ENCODE data around the gene CASS4. TPM values are rescaled to one million over a fixed set of nuclear protein-coding genes. Genes with fewer than 3 reads are reported as not detected.

Gene CASS4
- total RNA-seq, 2 donors from 2014 or later = 0.59 to 1.2 TPM

DNA sequence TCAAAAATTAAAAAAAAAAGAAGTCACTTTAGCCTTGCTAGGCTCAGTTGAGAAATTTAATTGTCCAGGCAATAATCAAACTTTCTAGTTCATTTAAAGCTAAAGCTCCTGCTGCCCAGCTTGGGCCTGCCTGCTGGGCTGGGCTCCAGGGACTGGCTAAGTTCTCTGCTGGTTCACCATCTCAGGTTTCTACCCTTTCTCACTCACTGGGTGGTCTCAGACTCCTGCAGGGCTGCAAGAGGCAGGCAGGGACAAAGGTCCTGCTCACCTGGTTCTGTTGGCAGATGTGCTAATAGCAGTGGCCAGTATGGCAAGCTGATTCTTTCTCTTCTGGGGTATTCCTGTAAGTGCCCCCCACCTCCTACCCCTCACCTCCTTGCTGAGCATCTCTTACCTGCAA lies 35.2 kb downstream of the CASS4 start:
- no peaks in the 10 kb centered on the region for H3K9me3 ChIP-seq

DNA sequence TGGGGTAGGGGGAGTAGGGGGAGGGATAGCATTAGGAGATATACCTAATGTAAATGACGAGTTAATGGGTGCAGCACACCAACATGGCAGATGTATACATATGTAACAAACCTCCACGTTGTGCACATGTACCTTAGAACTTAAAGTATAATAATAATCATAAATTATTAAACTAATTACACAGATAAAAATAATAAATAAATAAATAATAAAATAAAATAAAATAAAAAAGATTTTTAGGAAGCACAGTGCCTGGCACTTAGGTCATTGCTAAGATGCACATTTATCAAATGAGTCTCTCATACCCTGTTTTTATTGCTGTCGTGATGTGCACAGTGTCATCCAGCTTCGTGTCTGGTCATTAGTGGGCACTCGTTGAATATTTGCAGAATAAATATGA lies 37.4 kb downstream of the CASS4 start:
- Histone ChIP-seq H3K9me3 (no peaks in the 10 kb centered on the region), H3K27me3 (replicated peaks; ENCODE audit: insufficient read depth) (peaks cover 4% of the 10 kb centered on the region), H3K4me3 (no peak overlapping the region), H3K36me3 (no peaks in the 10 kb centered on the region), H3K27ac (no peak overlapping the region), H3K4me1 (replicated peaks) (no peaks in the 10 kb centered on the region)
- WGBS = 84% methylated on average over 5 of the region's 5 CpGs
- TF ChIP-seq POLR2A (IDR thresholded peaks at IDR 0.05) (no peak), POLR2AphosphoS5 (IDR thresholded peaks at IDR 0.05) (no peak)
- DNase-seq (ENCODE audit: low spot score) = no peak
- intact Hi-C loops (cut with DNase I) = no loop called here

More for the DNA sequence above, 35.2 kb downstream of the CASS4 start:
- no peak for DNase-seq (ENCODE audit: low spot score)
- TF ChIP-seq, protein P1, sequence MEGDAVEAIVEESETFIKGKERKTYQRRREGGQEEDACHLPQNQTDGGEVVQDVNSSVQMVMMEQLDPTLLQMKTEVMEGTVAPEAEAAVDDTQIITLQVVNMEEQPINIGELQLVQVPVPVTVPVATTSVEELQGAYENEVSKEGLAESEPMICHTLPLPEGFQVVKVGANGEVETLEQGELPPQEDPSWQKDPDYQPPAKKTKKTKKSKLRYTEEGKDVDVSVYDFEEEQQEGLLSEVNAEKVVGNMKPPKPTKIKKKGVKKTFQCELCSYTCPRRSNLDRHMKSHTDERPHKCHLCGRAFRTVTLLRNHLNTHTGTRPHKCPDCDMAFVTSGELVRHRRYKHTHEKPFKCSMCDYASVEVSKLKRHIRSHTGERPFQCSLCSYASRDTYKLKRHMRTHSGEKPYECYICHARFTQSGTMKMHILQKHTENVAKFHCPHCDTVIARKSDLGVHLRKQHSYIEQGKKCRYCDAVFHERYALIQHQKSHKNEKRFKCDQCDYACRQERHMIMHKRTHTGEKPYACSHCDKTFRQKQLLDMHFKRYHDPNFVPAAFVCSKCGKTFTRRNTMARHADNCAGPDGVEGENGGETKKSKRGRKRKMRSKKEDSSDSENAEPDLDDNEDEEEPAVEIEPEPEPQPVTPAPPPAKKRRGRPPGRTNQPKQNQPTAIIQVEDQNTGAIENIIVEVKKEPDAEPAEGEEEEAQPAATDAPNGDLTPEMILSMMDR (IDR thresholded peaks at IDR 0.05) = no peak
- TF ChIP-seq POLR2AphosphoS5 (IDR thresholded peaks at IDR 0.05) (no peak), POLR2A (IDR thresholded peaks at IDR 0.05) (no peak)
- H3K27me3 ChIP-seq (replicated peaks; ENCODE audit: insufficient read depth) = peaks cover 4% of the 10 kb centered on the region
- H3K4me1 ChIP-seq (replicated peaks) = no peaks in the 10 kb centered on the region
- intact Hi-C loops (cut with DNase I) = no loop called here
- no peak overlapping the region for H3K4me3 ChIP-seq
- no peak overlapping the region for H3K27ac ChIP-seq
- no peaks in the 10 kb centered on the region for H3K36me3 ChIP-seq

GRCh38 chr20:56451056-56451765 lies 39.2 kb downstream of the CASS4 start:
- no peak for DNase-seq (ENCODE audit: low spot score)
- no peaks in the 10 kb centered on the region for H3K9me3 ChIP-seq
- TF ChIP-seq, protein P1 (IDR thresholded peaks at IDR 0.05) = no peak
- TF ChIP-seq POLR2AphosphoS5 (IDR thresholded peaks at IDR 0.05) (no peak), POLR2A (IDR thresholded peaks at IDR 0.05) (no peak)
- no peaks in the 10 kb centered on the region for H3K36me3 ChIP-seq
- 69% methylated on average over 13 of the region's 13 CpGs for WGBS
- intact Hi-C loops (cut with DNase I) = no loop called here
- no peaks in the 10 kb centered on the region for H3K27me3 ChIP-seq (replicated peaks; ENCODE audit: insufficient read depth)
- no peak overlapping the region for H3K4me3 ChIP-seq
- H3K27ac ChIP-seq = no peak overlapping the region
- H3K4me1 ChIP-seq (replicated peaks) = no peaks in the 10 kb centered on the region

GRCh38 chr20:56453352-56453751 lies 41.3 kb downstream of the CASS4 start:
- TF ChIP-seq, protein P1 (IDR thresholded peaks at IDR 0.05) = no peak
- TF ChIP-seq POLR2A (IDR thresholded peaks at IDR 0.05) (no peak), POLR2AphosphoS5 (IDR thresholded peaks at IDR 0.05) (no peak)
- H3K36me3 ChIP-seq = no peaks in the 10 kb centered on the region
- H3K9me3 ChIP-seq = no peaks in the 10 kb centered on the region
- H3K27me3 ChIP-seq (replicated peaks; ENCODE audit: insufficient read depth) = no peaks in the 10 kb centered on the region
- H3K4me1 ChIP-seq (replicated peaks) = no peaks in the 10 kb centered on the region
- no peak overlapping the region for H3K27ac ChIP-seq
- intact Hi-C loops (cut with DNase I) = no loop called here
- no peak for DNase-seq (ENCODE audit: low spot score)
- 82% methylated on average over 5 of the region's 5 CpGs for WGBS
- H3K4me3 ChIP-seq = no peak overlapping the region

GRCh38 chr20:56454754-56455153 lies 42.7 kb downstream of the CASS4 start:
- H3K36me3 ChIP-seq = no peaks in the 10 kb centered on the region
- intact Hi-C loops (cut with DNase I) = no loop called here
- WGBS = 81% methylated on average over 7 of the region's 7 CpGs
- no peak for DNase-seq (ENCODE audit: low spot score)
- no peak overlapping the region for H3K27ac ChIP-seq
- no peaks in the 10 kb centered on the region for H3K9me3 ChIP-seq
- no peaks in the 10 kb centered on the region for H3K4me1 ChIP-seq (replicated peaks)
- no peaks in the 10 kb centered on the region for H3K27me3 ChIP-seq (replicated peaks; ENCODE audit: insufficient read depth)
- no peak overlapping the region for H3K4me3 ChIP-seq
- TF ChIP-seq, protein P1 (IDR thresholded peaks at IDR 0.05) = no peak
